Uterus (tissue), 4 donors: ENCODE results near the gene GPR108. TPM values are rescaled to one million over a fixed set of nuclear protein-coding genes. Genes with fewer than 3 reads are reported as not detected.
"Not testable (repeated sequence)": the region's sequence is repeated elsewhere in the genome, so short reads cannot be mapped to it uniquely, and the experiment has no call there.

Experiments used
- DNase-seq, 2 donors: peaks; one replicate each; pipeline ENCODE4 v3.0.0-alpha.2; 2019 to 2020
- H3K27ac ChIP-seq, 2 donors: fragments of 200-600 bp; sonication (generic); 1 replicate in 1 of 2; 2 replicates in 1 of 2; pipeline ENCODE4 v1.5.1; 2016 to 2018
- H3K27me3 ChIP-seq, 2 donors: fragments of 200-600 bp; sonication (generic); one replicate each; pipeline ENCODE4 v1.5.1; 2018 to 2019; ENCODE audit warnings: control low read depth in 1 of 2
- H3K36me3 ChIP-seq, 2 donors: fragments of 200-600 bp; sonication (generic); one replicate each; pipeline ENCODE4 v1.5.1; 2019; ENCODE audit warnings: control low read depth in 1 of 2
- H3K4me1 ChIP-seq, 2 donors: fragments of 200-600 bp; sonication (generic); one replicate each; pipeline ENCODE4 v1.5.1; 2018 to 2019; ENCODE audit warnings: control low read depth in 1 of 2
- H3K4me3 ChIP-seq, 2 donors: fragments of 200-600 bp; sonication (generic); 1 replicate in 1 of 2; 2 replicates in 1 of 2; pipeline ENCODE4 v1.5.1; 2018 to 2019; ENCODE audit warnings: mild to moderate bottlenecking in 1 of 2
- H3K9me3 ChIP-seq, 2 donors: fragments of 200-600 bp; sonication (generic); one replicate each; pipeline ENCODE4 v1.5.1; 2019; ENCODE audit warnings: control low read depth in 1 of 2
- POLR2A ChIP-seq, 2 donors: fragments of 450-650 bp; IDR thresholded peaks; one replicate each; pipeline ENCODE4 v1.6.1; 2016; ENCODE audit warnings: antibody characterized with exemption in 2 of 2, mild to moderate bottlenecking in 1 of 2, moderate library complexity in 1 of 2
- intact Hi-C: fragments of 100-400 bp; cut with DNase I; formaldehyde crosslinking; loops from one replicate; pipeline ENCODE4 v1.15.1; 2023; ENCODE audit warnings: low total_unique reads
- total RNA-seq, 4 donors: library from RNA; depleted of rRNA in 3 of 4; stranded (reverse); fragments of >200 nt in 3 of 4; gene quantifications; one replicate each; pipeline versions ENCODE4 v1.1.0 to v1.2.4, GENCODE V29; 2014 to 2023
- TF ChIP-seq, protein P1 (sequence below), 4 experiments: fragments of 200-600 bp in 2 of 4; fragments of 450-650 bp in 2 of 4; sonication (generic) in 2 of 4; IDR thresholded peaks; one replicate each; pipeline ENCODE4 v1.5.1; 2016 to 2019; ENCODE audit warnings: antibody characterized with exemption in 4 of 4, mild to moderate bottlenecking in 2 of 4, moderate library complexity in 1 of 4
- donor health status: DM: yes; HTN: yes; CAD: no.

Gene GPR108
- total RNA-seq, 4 donors from 2014 or later = 38.6 to 147 (median 111) TPM

DNA sequence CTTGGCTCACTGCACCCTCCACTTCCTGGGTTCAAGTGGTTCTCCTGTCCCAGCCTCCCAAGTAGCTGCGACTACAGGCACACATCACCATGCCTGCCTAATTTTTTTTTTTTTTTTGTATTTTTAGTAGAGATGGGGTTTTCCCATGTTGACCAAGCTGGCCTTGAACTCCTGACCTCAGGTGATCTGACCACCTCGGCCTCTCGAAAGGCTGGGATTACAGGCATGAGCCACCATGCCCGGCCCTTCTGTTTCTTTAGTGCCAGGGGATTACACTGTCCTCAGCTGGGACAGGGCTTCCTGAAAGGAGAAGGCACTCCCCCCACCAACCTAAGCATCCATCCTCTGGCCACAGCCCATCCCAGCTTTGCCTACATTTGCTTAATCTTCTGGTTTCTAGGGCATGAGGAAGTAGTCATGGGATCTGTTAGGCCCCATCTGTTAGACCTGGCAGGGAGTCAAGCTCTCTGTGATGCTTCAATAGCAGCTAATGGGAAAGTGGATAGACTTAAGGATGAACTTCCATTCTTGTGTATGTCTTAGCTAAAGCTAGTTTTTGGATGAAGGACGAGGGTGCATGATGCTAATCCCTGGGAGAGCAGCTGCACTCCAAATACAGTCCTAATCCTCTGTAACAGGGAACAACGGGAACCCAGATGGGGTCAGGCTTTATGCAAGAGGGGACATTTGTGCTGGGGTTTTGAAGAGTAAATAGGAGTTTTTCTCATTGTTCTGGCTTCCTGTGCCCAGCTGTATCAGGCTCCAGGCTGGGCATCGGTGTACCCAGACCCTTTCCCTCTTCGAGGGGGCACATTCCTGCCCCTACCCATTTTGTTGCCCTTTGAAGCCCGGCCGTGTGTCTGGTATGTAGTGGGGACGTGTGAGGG is 37.7 kb upstream of the GPR108 start:
- TF ChIP-seq, protein P1, sequence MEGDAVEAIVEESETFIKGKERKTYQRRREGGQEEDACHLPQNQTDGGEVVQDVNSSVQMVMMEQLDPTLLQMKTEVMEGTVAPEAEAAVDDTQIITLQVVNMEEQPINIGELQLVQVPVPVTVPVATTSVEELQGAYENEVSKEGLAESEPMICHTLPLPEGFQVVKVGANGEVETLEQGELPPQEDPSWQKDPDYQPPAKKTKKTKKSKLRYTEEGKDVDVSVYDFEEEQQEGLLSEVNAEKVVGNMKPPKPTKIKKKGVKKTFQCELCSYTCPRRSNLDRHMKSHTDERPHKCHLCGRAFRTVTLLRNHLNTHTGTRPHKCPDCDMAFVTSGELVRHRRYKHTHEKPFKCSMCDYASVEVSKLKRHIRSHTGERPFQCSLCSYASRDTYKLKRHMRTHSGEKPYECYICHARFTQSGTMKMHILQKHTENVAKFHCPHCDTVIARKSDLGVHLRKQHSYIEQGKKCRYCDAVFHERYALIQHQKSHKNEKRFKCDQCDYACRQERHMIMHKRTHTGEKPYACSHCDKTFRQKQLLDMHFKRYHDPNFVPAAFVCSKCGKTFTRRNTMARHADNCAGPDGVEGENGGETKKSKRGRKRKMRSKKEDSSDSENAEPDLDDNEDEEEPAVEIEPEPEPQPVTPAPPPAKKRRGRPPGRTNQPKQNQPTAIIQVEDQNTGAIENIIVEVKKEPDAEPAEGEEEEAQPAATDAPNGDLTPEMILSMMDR (IDR thresholded peaks at IDR 0.05) = no peak
- TF ChIP-seq POLR2A (IDR thresholded peaks at IDR 0.05) = no peak
- no peaks in the 10 kb centered on the region for H3K36me3 ChIP-seq
- intact Hi-C loops = no loop called here
- no peak overlapping the region for H3K4me3 ChIP-seq
- H3K4me1 ChIP-seq = no peaks in the 10 kb centered on the region
- no peaks in the 10 kb centered on the region for H3K9me3 ChIP-seq
- DNase-seq = no peak
- H3K27me3 ChIP-seq = no peaks in the 10 kb centered on the region
- H3K27ac ChIP-seq = no peak overlapping the region

DNA sequence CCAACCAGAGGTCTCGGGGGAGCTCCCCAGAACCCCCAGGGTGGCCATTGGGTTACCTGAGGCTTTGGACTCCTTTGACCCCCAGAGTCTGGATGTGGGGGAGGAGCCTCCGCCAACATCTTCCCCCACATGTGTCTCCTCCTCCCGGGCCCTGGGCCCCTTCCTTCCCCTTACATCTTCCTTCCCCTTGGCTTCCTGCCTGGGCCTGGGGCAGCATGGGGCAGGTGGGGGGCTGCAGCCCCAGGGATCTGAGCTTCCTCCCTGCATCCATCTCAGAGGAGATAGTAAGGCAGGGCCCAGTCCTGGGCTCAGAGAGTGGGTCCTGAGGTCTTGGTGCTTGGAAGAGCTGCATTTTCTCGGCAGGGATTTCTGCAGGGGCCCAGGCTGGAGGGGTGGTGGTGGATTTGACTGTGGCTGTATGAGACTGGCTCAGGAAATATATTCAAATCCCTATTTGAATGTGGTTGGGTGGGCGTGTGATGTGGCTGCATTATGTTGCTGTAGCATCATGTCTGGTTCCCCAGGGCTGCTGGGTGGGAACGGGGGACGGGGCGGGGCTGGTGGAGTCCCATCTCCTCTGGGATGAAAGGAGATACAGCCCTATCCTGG is 36.0 kb upstream of the GPR108 start:
- H3K4me1 ChIP-seq = no peaks in the 10 kb centered on the region
- no peaks in the 10 kb centered on the region for H3K36me3 ChIP-seq
- no peaks in the 10 kb centered on the region for H3K9me3 ChIP-seq
- no peak for DNase-seq
- no peak for TF ChIP-seq POLR2A (IDR thresholded peaks at IDR 0.05)
- TF ChIP-seq, protein P1 (IDR thresholded peaks at IDR 0.05) = no peak
- intact Hi-C loops = no loop called here
- H3K27me3 ChIP-seq = no peaks in the 10 kb centered on the region
- H3K4me3 ChIP-seq = no peak overlapping the region
- no peak overlapping the region for H3K27ac ChIP-seq

DNA sequence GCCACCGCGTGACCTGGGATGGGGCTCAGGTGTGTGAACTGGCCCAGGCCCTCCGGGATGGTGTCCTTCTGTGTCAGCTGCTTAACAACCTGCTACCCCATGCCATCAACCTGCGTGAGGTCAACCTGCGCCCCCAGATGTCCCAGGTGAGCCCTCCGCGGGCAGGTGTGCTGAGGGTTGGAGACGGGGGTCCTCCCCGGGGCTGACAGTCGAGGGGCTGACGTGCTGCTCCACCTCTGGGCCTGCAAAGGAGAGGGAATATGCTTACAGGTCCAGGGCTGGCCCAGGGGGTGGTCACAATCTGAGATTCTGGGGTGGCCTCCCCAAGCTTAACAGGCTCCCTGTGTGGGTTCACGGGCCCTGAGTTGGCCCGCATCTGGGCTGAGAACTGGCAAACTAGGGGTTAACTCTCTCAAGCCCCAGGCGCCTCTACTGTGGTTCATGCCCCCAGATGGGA is 35.5 kb upstream of the GPR108 start:
- Histone ChIP-seq H3K36me3 (no peaks in the 10 kb centered on the region), H3K4me3 (peak overlapping the region in 1 of 2 donors; percentile 7), H3K27ac (no peak overlapping the region), H3K27me3 (peaks cover 0 to 1% of the 10 kb centered on the region in 2 donors), H3K9me3 (no peaks in the 10 kb centered on the region), H3K4me1 (no peaks in the 10 kb centered on the region)
- no peak for DNase-seq
- TF ChIP-seq, protein P1 (IDR thresholded peaks at IDR 0.05) = no peak
- no peak for TF ChIP-seq POLR2A (IDR thresholded peaks at IDR 0.05)
- intact Hi-C loops = no loop called here

DNA sequence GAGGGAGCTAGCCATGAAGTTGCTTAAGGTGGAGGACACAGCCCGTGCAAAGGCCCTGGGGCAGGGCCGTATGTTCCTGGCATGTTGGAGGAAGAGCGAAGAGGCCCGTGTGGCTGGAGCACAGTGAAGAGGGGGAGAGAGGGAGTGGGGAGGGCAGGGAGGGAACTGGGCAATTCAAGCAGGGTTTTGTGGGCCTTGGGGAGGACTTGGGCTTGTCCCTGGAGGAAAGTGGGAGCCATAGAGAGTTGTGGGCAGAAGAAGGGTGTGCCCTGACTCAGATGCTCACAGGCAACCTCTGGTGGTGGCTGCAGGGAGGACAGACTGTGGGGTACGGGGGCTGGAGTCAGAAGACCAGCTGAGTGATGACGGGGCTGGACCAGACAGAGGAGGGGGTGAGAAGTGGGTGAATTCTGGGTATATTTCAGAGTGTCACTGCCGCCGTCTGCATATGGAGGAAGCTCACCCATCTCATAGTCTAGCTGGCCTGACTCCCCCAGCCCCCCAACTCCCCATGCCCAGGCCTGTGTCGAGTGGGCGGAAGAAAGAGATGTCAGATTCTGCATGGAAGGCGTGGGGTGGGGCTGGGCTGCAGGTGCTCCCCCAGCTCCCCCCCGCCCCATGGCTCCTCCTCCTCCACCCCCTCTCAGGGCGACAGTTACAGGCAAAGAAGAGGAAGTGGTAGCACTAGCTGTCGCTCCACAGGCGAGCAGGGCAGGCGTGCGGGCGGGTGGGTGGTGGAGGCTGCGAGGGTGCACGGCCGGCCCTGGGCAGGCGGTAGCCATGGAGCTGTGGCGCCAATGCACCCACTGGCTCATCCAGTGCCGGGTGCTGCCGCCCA is 34.9 kb upstream of the GPR108 start, which contains the start of gene VAV1:
Gene VAV1, plus strand, starts transcription at position 681 of the 838 bp plus-strand sequence. Its CDS starts 100 bp downstream, at position 781.
- no peaks in the 10 kb centered on the region for H3K36me3 ChIP-seq
- DNase-seq = no peak
- H3K27me3 ChIP-seq = peaks cover 0 to 8% of the 10 kb centered on the region in 2 donors
- intact Hi-C loops = no loop called here
- no peaks in the 10 kb centered on the region for H3K4me1 ChIP-seq
- H3K9me3 ChIP-seq = no peaks in the 10 kb centered on the region
- no peak within 1 kb of the TSS for H3K27ac ChIP-seq
- TF ChIP-seq, protein P1 (IDR thresholded peaks at IDR 0.05) = no peak
- TF ChIP-seq POLR2A (IDR thresholded peaks at IDR 0.05) = no peak
- H3K4me3 ChIP-seq = peak within 1 kb of the TSS in 1 of 2 donors; percentile 7

DNA sequence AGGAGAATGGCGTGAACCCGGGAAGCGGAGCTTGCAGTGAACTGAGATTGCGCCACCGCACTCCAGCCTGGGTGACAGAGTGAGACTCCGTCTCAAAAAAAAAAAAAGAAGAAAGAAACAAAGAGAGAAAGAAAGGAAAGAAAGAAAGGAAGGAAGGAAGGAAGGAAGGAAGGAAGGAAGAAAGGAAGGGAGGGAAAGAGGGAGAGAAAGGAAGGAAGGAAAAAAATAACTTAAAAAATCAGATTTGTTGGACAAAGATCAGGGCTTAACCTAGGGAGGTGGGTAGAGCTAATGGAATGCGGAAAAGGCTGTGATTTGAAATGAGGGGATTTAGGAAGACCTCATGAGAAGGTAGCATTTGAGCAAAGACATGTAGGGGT is 34.3 kb upstream of the GPR108 start:
- not testable (repeated sequence) for H3K9me3 ChIP-seq, H3K27me3 ChIP-seq

More for the DNA sequence above, 34.3 kb upstream of the GPR108 start:
- H3K4me3 ChIP-seq, H3K27ac ChIP-seq, intact Hi-C loops, DNase-seq, H3K4me1 ChIP-seq, H3K36me3 ChIP-seq: not testable (repeated sequence)
